Left lung (tissue), 10 donors: ENCODE data around the gene HIP1. TPM values are rescaled to one million over a fixed set of nuclear protein-coding genes. Genes with fewer than 3 reads are reported as not detected.

Experiments used
- ATAC-seq: fragments of 200-7000 bp; cut with Tn5 transposase; one replicate; pipeline ENCODE4 v1.9.1; 2020; ENCODE audit warnings: moderate library complexity
- DNase-seq, 4 donors: peaks; one replicate each; pipeline ENCODE4 v3.0.0-alpha.2; 2013 to 2020
- H3K27ac ChIP-seq, 2 donors: fragments of 200-600 bp; sonication (generic) in 1 of 2; one replicate each; pipeline versions ENCODE4 v1.5.0 to v1.8.0; 2020 to 2021
- H3K27me3 ChIP-seq, 2 donors: fragments of 200-600 bp; sonication (generic) in 1 of 2; one replicate each; pipeline versions ENCODE4 v1.5.0 to v1.8.0; 2020 to 2021
- H3K36me3 ChIP-seq, 2 donors: fragments of 200-600 bp; sonication (generic) in 1 of 2; one replicate each; pipeline versions ENCODE4 v1.5.0 to v1.8.0; 2020 to 2021
- H3K4me1 ChIP-seq, 2 donors: fragments of 200-600 bp; one replicate each; pipeline ENCODE4 v1.8.0; 2021
- H3K4me3 ChIP-seq, 2 donors: fragments of 200-600 bp; sonication (generic) in 1 of 2; one replicate each; pipeline versions ENCODE4 v1.5.0 to v1.8.0; 2020 to 2021; ENCODE audit warnings: mild to moderate bottlenecking in 1 of 2
- H3K9me3 ChIP-seq, 2 donors: fragments of 200-600 bp; sonication (generic) in 1 of 2; one replicate each; pipeline versions ENCODE4 v1.5.0 to v1.8.0; 2020 to 2021
- CTCF ChIP-seq, 2 donors: fragments of 200-600 bp; sonication (generic) in 1 of 2; IDR thresholded peaks; one replicate each; pipeline versions ENCODE4 v1.5.0 to v1.8.0; 2021; ENCODE audit warnings: antibody characterized with exemption in 2 of 2
- intact Hi-C, 2 donors: fragments of 100-400 bp; cut with DNase I; formaldehyde crosslinking; loops; one replicate each; pipeline versions ENCODE4 v1.11.2 to v1.14.2; 2022
- polyA plus RNA-seq, 6 donors: library from polyadenylated mRNA; unstranded; fragments of 120-200 nt; gene quantifications; one replicate each; pipeline ENCODE4 v1.2.1, GENCODE V29; 2013; ENCODE audit not compliant: insufficient read length in 6 of 6
- total RNA-seq, 2 donors: library from RNA; stranded (reverse); fragmentation: NEBNext Ultra II Directional; extraction: Animal tissue kit (Norgen Biotek cat#: 25700); gene quantifications; one replicate each; pipeline ENCODE4 v1.2.1, GENCODE V29; 2021
- donor health status: DM: no; HTN: yes; CAD: no.
- donor health status: DM: no; HTN: no; CAD: no.

Gene HIP1
- total and polyA plus RNA-seq, 8 donors = 41.9 to 84.2 (median 46.0) TPM

GRCh38 chr7:75757860-75758259 lies 19.1 kb upstream of the HIP1 start:
- no peaks in the 10 kb centered on the region for H3K27me3 ChIP-seq
- H3K9me3 ChIP-seq = no peaks in the 10 kb centered on the region
- DNase-seq (no peak), ATAC-seq (no peak)
- no peak overlapping the region for H3K27ac ChIP-seq
- intact Hi-C loops = no loop called here
- no peaks in the 10 kb centered on the region for H3K36me3 ChIP-seq
- no peak overlapping the region for H3K4me3 ChIP-seq
- no peak for TF ChIP-seq CTCF (IDR thresholded peaks at IDR 0.05)
- peaks cover 0 to 6% of the 10 kb centered on the region in 2 donors for H3K4me1 ChIP-seq

- TF ChIP-seq CTCF (IDR thresholded peaks at IDR 0.05) = peak; percentile 39 to 51
- DNase-seq (peak in 1 of 4 donors; percentile 43), ATAC-seq (peak; percentile 78)
- Histone ChIP-seq H3K4me3 (no peak overlapping the region), H3K36me3 (no peaks in the 10 kb centered on the region), H3K4me1 (peaks cover 0 to 3% of the 10 kb centered on the region in 2 donors), H3K27me3 (no peaks in the 10 kb centered on the region), H3K27ac (no peak overlapping the region), H3K9me3 (no peaks in the 10 kb centered on the region)
- intact Hi-C loops = no loop called here
These were observed 18.4 kb upstream of the HIP1 start for GRCh38 chr7:75756991-75757676.

- ATAC-seq = no peak
- DNase-seq = no peak
- Histone ChIP-seq H3K9me3 (no peaks in the 10 kb centered on the region), H3K36me3 (no peaks in the 10 kb centered on the region), H3K27ac (no peak overlapping the region), H3K4me1 (no peaks in the 10 kb centered on the region), H3K27me3 (no peaks in the 10 kb centered on the region), H3K4me3 (no peak overlapping the region)
- intact Hi-C loops = no loop called here
- no peak for TF ChIP-seq CTCF (IDR thresholded peaks at IDR 0.05)
These were observed 17.7 kb upstream of the HIP1 start for GRCh38 chr7:75756206-75756990.

- H3K4me3 ChIP-seq = no peak overlapping the region
- ATAC-seq (no peak), DNase-seq (no peak)
- H3K36me3 ChIP-seq = no peaks in the 10 kb centered on the region
- TF ChIP-seq CTCF (IDR thresholded peaks at IDR 0.05) = no peak
- peaks cover 5 to 23% of the 10 kb centered on the region in 2 donors for H3K4me1 ChIP-seq
- H3K9me3 ChIP-seq = no peaks in the 10 kb centered on the region
- intact Hi-C loops = no loop called here
- H3K27ac ChIP-seq = no peak overlapping the region
- no peaks in the 10 kb centered on the region for H3K27me3 ChIP-seq
These were observed 4.7 kb upstream of the HIP1 start for GRCh38 chr7:75743455-75743859.

- Histone ChIP-seq H3K27ac (peak overlapping the region in 1 of 2 donors; percentile 51), H3K4me3 (no peak overlapping the region), H3K36me3 (no peaks in the 10 kb centered on the region), H3K4me1 (peaks cover 5 to 32% of the 10 kb centered on the region in 2 donors), H3K27me3 (no peaks in the 10 kb centered on the region), H3K9me3 (no peaks in the 10 kb centered on the region)
- peak in 2 of 4 donors; percentile 26 to 78 for DNase-seq
- no peak for TF ChIP-seq CTCF (IDR thresholded peaks at IDR 0.05)
- ATAC-seq = no peak
- intact Hi-C loops = no loop called here
These were observed 2.2 kb upstream of the HIP1 start for GRCh38 chr7:75740846-75741497.
